NCI-H2196 treated with DMSO at 0.1 percent for 48 hours (cell line): ENCODE data around the gene VEGFA.
A peak's percentile ranks its signal among the peaks of the same experiment; 100 is the strongest.

Experiments
- DNase-seq: peaks from one replicate; lab custom pipeline; 2025; ENCODE audit not compliant: unreplicated experiment; lab: John Stamatoyannopoulos, UW

Gene VEGFA

GRCh38 chr6:43784049-43784855 is 14.2 kb downstream of the VEGFA start:
- no peak for DNase-seq

- DNase-seq, result no peak
Observed at GRCh38 chr6:43785220-43785752, 15.3 kb downstream of the VEGFA start.

GRCh38 chr6:43785904-43786303 is 15.9 kb downstream of the VEGFA start:
- DNase-seq, result no peak

- no peak for DNase-seq
Observed at GRCh38 chr6:43786664-43787329, 16.8 kb downstream of the VEGFA start.

- DNase-seq, result no peak
Observed at GRCh38 chr6:43788301-43788700, 18.3 kb downstream of the VEGFA start.

GRCh38 chr6:43789447-43789846 is 19.4 kb downstream of the VEGFA start:
- no peak for DNase-seq

- no peak for DNase-seq
Observed at GRCh38 chr6:43790031-43790430, 20.0 kb downstream of the VEGFA start.

- DNase-seq, result no peak
Observed at GRCh38 chr6:43791745-43792422, 21.9 kb downstream of the VEGFA start.

GRCh38 chr6:43793154-43793874 is 23.3 kb downstream of the VEGFA start:
- no peak for DNase-seq

- no peak for DNase-seq
Observed at GRCh38 chr6:43793875-43794242, 23.8 kb downstream of the VEGFA start.

GRCh38 chr6:43795421-43795820 is 25.4 kb downstream of the VEGFA start:
- DNase-seq, result no peak

- no peak for DNase-seq
Observed at GRCh38 chr6:43796168-43796567, 26.2 kb downstream of the VEGFA start.

- DNase-seq, result no peak
Observed at GRCh38 chr6:43796903-43797890, 27.2 kb downstream of the VEGFA start.

- no peak for DNase-seq
Observed at GRCh38 chr6:43797919-43798318, 27.9 kb downstream of the VEGFA start.

- peak; percentile 39 for DNase-seq
Observed at GRCh38 chr6:43798688-43799444, 28.9 kb downstream of the VEGFA start.

GRCh38 chr6:43799551-43800297 is 29.7 kb downstream of the VEGFA start:
- no peak for DNase-seq

GRCh38 chr6:43800298-43800623 is 30.2 kb downstream of the VEGFA start:
- DNase-seq, result no peak

GRCh38 chr6:43800746-43801494 is 30.9 kb downstream of the VEGFA start:
- DNase-seq, result no peak
